Activated CD4-positive, alpha-beta T cell treated with anti-CD3 and anti-CD28 coated beads for 1 hour (primary cell): ENCODE data around the gene MGMT.

Experiments used
- DNase-seq: peaks from one replicate; pipeline ENCODE4 v3.0.0-alpha.2; 2020

The MGMT gene

DNA sequence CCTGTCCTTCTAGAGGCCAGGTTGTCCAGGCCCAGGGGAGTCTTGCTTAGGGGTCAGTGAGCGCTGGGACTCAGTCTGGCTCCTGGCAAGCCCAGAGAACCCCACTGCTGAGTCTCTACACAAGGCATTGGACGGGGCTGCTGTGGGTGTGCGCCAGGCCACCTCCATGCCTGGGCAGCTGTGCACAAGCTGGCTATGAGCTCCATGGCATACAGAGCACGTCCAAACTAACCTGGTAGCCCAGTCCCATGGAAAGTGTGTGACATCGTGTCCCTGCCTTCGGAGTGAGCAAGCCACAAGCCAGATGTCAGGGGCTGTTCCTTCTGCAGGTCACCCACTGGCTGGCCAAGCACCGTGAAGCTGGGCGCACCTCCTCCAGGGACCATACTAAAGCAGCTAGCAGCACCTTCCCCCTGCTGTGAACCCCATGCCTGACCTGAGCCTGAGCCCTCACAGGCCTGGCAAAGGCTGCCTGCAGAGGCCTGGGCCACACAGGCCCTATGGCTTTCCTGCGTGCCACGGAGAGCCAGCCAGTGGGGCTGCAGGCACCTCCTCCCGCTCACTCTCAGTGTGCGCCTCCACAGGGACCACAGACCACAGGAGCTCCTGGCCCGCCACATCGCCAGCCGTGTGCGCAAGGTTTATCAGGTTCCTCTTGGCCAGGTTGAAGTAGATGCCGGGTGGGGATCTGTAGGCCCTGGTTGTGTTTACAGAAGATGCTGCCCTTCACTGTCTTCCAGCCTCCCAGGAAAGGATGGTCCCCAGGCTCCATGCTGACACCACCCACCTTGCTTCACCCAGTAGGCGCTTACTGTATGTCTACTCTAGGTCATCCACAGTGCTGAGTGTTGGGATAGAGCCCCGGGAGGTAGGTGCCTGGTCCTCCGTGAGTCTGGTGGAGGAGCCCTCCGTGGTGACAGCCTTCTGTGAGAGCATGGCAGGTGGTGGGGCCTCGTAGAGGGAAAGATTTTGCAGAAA lies 277.4 kb downstream of the MGMT start:
- no peak for DNase-seq

GRCh38 chr10:129745186-129745750 lies 278.2 kb downstream of the MGMT start:
- no peak for DNase-seq

DNA sequence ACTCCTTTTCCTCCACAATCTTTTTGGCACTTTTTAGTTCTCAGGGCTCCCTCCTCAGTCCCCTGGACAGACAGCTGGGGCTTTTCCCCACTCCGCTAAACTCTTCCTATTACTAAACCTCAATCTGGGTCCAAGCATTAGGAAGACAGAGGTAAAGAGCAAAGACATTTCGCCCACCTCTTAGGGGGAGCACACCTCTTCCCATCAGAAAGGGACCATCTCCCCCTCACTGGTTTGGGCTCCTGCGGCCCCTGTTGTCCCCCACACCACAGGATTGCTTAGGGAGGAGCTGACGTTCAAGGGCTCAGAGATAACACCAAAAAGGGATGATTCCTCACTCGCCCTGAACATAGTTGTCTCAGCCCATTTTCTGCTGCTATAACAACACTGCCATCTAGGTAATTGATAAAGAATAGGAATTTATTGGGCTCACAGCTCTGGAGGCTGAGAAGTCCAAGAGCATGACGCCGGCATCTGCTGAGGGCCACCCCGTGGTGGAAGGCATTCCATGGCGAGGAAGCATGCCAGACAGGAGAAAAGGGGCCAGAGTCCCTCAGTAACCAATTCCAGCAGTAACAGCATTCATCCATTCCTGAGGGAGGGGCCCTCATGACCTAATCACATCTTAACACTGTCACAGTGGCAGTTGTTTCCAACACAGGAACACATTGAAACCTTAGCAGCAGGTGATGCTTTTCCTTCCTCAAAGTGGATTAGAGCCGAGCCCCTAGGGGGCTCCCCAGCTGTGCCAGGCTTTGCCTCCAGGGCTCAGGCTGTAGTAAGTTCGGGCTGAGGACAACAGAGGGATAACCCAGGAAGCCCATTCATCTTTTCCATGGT lies 287.4 kb downstream of the MGMT start:
- DNase-seq = no peak

GRCh38 chr10:129755158-129755591 lies 288.1 kb downstream of the MGMT start:
- DNase-seq = no peak

DNA sequence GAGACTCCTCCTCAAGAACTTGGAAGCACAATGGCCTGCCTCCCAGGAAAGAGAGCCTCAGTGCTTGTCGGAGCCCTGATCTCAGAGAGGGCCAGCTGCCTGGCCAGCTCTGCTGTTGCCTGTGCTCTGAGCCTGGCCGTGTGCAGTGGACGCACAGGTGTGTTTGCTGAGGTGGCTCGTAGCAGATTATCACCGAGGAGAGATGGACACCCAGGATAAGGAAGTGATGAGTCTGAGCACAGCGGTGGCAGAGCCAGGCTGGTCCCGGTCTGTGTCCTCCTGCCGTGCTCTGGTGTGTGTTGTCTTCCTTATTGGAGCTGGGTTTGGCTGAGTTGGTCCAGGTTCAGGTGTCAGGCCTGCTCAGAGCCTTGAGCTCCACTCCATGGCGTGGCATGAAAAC lies 288.6 kb downstream of the MGMT start:
- no peak for DNase-seq

DNA sequence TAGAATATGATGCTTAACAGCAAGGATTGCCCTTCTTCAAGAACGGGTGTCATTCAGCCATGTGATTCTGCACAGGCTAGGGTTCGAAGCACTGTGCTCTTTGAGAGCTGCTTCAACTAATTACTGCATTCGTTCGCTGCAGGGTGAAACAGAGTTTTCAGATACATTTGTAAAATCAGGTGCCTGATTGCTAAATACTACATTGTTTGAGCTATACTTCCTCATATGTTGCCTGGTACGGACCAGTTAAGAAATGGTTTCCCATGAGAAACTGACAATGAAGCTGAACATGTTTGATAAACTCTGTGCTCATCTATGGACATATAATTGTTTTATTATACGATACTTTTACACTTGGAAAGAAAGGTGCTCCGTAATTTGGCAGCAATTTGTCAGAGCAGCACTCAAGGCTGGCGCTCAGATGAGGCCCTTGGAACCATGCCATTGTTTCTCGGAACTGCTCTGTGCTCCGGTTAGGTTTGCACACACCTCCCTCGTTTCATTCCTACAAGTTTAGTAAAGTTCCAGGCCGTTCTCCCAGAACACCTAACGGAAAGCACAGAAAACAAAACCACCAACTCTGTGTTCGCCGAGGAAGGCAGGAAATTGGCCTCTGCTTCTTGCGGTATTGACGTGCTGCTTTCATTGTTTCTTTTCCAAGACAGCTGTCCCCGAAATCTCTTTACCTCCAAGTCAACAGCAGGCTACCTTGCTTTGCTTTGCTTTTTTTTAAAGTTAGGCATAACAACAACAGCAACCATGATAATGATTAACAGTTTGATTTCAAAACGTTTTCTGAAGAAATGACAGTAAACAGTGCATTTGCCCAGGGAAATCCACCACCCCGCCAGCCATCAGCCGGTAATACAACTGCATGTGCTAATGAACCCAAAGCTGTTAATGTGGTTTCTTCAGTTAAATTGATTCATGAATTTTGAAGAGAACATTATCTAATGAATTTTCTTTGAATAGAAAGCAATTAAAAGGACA lies 290.2 kb downstream of the MGMT start:
- no peak for DNase-seq

DNA sequence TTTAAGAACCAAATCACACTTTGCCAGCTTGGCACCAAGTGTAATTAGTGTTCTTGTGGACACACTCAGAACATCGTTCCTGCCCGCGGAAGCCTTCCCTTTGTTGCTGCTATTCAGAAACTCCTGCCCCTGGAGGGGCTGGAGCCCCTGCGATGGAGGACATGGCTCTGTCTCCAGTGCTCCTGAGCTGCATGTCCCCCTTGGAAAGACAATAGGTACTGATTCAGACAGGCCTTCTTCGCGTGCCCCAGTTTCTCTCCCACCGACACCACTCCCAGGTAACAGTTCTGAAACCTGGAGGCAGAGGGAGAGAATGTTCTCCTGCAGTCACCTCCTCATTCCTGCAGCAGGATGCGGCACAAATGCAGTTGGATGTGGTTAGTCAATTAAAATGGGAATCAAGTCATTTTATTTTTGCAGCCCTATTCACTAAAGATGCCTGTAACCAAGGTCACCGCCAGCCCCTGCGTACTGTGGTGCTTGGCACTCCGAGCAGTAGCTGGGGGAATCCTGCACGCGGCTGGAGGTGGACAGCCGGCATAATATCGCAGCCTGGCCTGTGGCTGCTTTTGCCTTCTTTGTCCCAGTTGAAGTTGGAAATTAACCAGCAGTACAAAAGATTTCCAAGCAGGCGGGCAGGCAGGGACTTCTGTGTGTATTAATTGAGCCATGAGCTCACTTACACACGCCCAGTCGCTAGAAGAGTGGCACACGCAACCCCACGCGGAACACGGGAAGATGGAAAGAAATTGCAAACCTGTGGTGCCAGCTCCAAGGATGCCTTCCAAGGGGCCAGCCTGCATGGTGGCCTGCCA lies 291.4 kb downstream of the MGMT start:
- no peak for DNase-seq

- DNase-seq = no peak
These were observed 292.4 kb downstream of the MGMT start for GRCh38 chr10:129759214-129760002.

DNA sequence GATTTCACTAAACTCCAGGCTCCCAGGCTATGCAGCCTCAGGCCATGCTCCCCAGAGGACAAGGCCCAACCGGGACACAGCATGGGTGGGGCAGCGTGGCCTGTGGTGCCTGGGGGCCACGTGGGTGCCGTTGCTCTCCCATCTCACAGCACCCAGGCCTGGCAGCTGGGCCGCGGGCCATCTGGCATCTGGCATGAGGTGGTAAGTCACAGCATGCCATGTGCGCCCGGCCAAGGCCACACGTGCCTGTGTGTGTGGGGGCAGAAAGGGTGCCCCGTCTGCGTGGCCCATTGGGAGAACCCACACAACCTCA lies 292.9 kb downstream of the MGMT start:
- DNase-seq = no peak

GRCh38 chr10:129760416-129760815 lies 293.4 kb downstream of the MGMT start:
- no peak for DNase-seq

DNA sequence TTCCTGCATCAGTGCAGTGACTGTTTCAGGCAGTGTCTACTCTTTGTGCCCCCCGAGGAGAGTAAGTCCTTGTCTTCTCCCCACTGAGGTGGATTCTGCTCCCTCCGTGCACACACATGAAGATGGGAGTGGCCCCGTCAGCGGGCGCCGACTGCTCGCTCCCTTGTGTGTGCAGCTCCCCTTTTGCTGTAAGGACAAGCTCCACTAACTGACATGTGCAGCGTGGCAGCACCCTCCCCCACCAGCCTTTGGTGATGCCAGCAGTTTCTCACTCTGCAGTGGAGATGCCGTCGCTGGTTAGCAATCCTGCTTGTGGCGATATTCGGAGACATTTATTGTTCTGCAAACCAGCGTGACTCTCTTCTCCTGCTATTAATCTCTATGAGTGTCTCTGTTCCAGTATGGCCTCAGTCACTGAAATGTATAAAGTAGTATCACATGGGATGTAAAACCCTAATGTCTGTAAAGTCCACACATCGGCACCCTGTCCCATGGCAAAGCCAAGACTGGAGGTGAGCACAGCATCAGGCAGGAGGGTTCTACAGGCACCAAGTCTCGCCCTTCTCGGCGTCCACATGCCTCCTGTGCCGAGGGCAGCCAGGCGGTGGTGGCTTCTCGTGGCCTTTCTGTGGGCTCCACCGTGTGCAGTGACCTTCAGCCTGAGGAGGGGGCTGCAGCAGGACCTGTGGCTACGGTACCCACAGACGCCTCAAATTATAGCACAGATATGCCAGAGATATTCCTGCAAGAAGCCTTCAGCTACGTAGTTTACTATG lies 294.3 kb downstream of the MGMT start:
- no peak for DNase-seq

DNA sequence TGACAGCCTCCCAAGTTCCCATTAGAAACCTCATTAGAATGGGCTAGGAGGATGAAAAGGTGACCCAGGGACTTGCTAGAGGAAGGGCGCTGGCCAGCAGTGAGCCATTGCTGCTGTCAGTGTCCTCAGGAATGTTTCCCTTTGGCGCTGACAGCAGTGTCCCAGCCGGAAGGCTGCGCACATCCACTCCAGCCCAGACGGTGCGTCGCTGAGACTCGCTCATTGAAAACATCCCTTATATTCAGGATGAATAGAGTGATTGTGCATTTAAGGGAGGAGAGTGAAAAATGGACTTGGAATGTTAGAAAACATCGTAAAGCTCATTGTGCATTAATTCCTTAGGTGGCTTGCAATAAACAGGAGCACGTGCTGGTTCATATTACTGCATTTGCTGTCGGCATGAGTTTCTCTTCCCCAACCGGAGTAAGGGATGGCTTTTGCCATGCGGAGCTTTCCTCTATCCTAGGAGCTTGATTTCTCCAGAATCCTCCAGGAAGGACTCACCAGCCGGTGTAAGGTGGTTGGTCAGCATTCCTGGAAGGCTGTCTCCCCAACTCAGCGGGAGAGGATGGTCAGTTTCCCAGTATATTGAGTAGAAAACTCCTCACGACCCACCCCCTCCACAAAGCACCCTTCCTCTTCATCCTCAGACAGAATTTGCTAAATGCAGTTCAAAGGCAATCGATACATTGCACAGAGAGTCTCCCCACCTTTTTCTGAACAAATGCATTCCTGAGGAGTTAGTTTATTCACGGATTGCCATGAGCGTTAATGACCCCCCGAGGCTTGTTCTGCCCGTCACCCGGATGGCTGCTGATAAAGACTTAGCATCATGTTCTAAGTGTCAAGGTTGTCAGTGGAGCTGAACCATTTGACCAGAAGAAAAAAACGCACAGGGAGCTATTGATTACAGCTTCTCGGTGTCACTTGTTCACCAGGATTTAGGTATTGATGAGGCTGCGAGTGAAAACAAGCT lies 295.2 kb downstream of the MGMT start:
- no peak for DNase-seq

GRCh38 chr10:129764011-129764900 lies 297.2 kb downstream of the MGMT start:
- DNase-seq = peak; percentile 1

- DNase-seq = no peak
These were observed 298.0 kb downstream of the MGMT start for GRCh38 chr10:129764901-129765663.

- no peak for DNase-seq
These were observed 298.9 kb downstream of the MGMT start for GRCh38 chr10:129765664-129766550.
